Liver (tissue), 3 donors: ENCODE data around the gene NAT10.

ENCODE experiments used
- EGR1 ChIP-seq, 2 donors: IDR thresholded peaks; 2 replicates each; pipeline ENCODE4 v1.6.1; 2016 to 2018; ENCODE audit warnings: antibody characterized with exemption in 2 of 2, low read depth in 2 of 2
- FOXA1 ChIP-seq: IDR thresholded peaks from 2 replicates; pipeline ENCODE4 v1.6.1; 2016; ENCODE audit warnings: antibody characterized with exemption
- GABPA ChIP-seq, 2 donors: IDR thresholded peaks in 1 of 2; conservative IDR thresholded peaks in 1 of 2; 2 replicates each; pipeline ENCODE4 v1.6.1; 2016; ENCODE audit warnings: antibody characterized with exemption in 2 of 2, mild to moderate bottlenecking in 1 of 2, moderate library complexity in 1 of 2
- HNF4G ChIP-seq: IDR thresholded peaks from 2 replicates; pipeline ENCODE4 v1.6.1; 2016; ENCODE audit warnings: antibody characterized with exemption
- JUND ChIP-seq, 2 donors: IDR thresholded peaks; 2 replicates each; pipeline ENCODE4 v1.6.1; 2016; ENCODE audit warnings: antibody characterized with exemption in 2 of 2
- RAD21 ChIP-seq, 2 donors: IDR thresholded peaks; 2 replicates each; pipeline ENCODE4 v1.6.1; 2016; ENCODE audit warnings: antibody characterized with exemption in 2 of 2, mild to moderate bottlenecking in 2 of 2
- REST ChIP-seq: IDR thresholded peaks from 2 replicates; pipeline ENCODE4 v1.6.1; 2016; ENCODE audit warnings: antibody characterized with exemption, mild to moderate bottlenecking
- TAF1 ChIP-seq: conservative IDR thresholded peaks from 2 replicates; pipeline ENCODE4 v1.6.1; 2016; ENCODE audit warnings: antibody characterized with exemption, mild to moderate bottlenecking
- YY1 ChIP-seq: IDR thresholded peaks from 2 replicates; pipeline ENCODE4 v1.6.1; 2016; ENCODE audit warnings: antibody characterized with exemption, mild to moderate bottlenecking
- TF ChIP-seq, protein P1 (sequence below): fragments of 150-350 bp; IDR thresholded peaks from 2 replicates; pipeline ENCODE4 v1.5.1; 2017; ENCODE audit warnings: improper control_type of control experiment, low read depth, low read length; ENCODE audit not compliant: missing input control
- TF ChIP-seq, protein P2 (sequence below): IDR thresholded peaks from 2 replicates; pipeline ENCODE4 v1.6.1; 2016; ENCODE audit warnings: antibody characterized with exemption
- TF ChIP-seq, protein P3 (sequence below): IDR thresholded peaks from 2 replicates; pipeline ENCODE4 v1.6.1; 2016; ENCODE audit warnings: antibody characterized with exemption
- donor health status: healthy.
- donor health status: healthy.

- TF ChIP-seq, protein P1, sequence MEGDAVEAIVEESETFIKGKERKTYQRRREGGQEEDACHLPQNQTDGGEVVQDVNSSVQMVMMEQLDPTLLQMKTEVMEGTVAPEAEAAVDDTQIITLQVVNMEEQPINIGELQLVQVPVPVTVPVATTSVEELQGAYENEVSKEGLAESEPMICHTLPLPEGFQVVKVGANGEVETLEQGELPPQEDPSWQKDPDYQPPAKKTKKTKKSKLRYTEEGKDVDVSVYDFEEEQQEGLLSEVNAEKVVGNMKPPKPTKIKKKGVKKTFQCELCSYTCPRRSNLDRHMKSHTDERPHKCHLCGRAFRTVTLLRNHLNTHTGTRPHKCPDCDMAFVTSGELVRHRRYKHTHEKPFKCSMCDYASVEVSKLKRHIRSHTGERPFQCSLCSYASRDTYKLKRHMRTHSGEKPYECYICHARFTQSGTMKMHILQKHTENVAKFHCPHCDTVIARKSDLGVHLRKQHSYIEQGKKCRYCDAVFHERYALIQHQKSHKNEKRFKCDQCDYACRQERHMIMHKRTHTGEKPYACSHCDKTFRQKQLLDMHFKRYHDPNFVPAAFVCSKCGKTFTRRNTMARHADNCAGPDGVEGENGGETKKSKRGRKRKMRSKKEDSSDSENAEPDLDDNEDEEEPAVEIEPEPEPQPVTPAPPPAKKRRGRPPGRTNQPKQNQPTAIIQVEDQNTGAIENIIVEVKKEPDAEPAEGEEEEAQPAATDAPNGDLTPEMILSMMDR, result no peak
- TF ChIP-seq RAD21 (IDR thresholded peaks at IDR 0.05) (no peak), GABPA (IDR thresholded peaks at IDR 0.05 in 1 of 2, conservative IDR thresholded peaks at IDR 0.05 in 1 of 2) (no peak), REST (no peak), EGR1 (IDR thresholded peaks at IDR 0.05; ENCODE audit: low read depth in 2 of 2) (no peak), YY1 (no peak), TAF1 (no peak), HNF4G (no peak), FOXA1 (no peak), JUND (IDR thresholded peaks at IDR 0.05) (no peak)
- TF ChIP-seq, protein P2, sequence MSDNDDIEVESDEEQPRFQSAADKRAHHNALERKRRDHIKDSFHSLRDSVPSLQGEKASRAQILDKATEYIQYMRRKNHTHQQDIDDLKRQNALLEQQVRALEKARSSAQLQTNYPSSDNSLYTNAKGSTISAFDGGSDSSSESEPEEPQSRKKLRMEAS, result no peak
- TF ChIP-seq, protein P3, sequence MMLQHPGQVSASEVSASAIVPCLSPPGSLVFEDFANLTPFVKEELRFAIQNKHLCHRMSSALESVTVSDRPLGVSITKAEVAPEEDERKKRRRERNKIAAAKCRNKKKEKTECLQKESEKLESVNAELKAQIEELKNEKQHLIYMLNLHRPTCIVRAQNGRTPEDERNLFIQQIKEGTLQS, result no peak
These were observed 13.6 kb upstream of the NAT10 start for GRCh38 chr11:34091825-34092224.
